Kidney (tissue), 14 donors: ENCODE measurements around the gene RNF168. TPM values are rescaled to one million over a fixed set of nuclear protein-coding genes. Genes with fewer than 3 reads are reported as not detected.

Source experiments
- DNase-seq, 5 donors: peaks; one replicate each; pipeline ENCODE4 v3.0.0-alpha.2; 2013 to 2020
- FAIRE-seq: peaks from 2 replicates; lab custom pipeline; 2012; peaks lifted over from hg19 to GRCh38; lab: Jason Lieb, UNC
- H3K27ac ChIP-seq, 2 donors: one replicate each; pipeline ENCODE4 v1.7.0; 2013; ENCODE audit warnings: low read depth in 2 of 2, low read length in 2 of 2, inconsistent platforms in 1 of 2
- H3K27me3 ChIP-seq: one replicate; pipeline ENCODE4 v1.7.1; 2013; ENCODE audit warnings: low read length, inconsistent platforms; ENCODE audit not compliant: control insufficient read depth, insufficient read depth
- H3K36me3 ChIP-seq, 3 donors: one replicate each; pipeline versions ENCODE4 v1.7.0 to v1.7.1; 2013; ENCODE audit warnings: low read length in 3 of 3, control low read depth in 1 of 3, inconsistent platforms in 1 of 3; ENCODE audit not compliant: insufficient read depth in 3 of 3, control insufficient read depth in 2 of 3
- H3K4me1 ChIP-seq, 3 donors: one replicate each; pipeline versions ENCODE4 v1.7.0 to v1.7.1; 2013; ENCODE audit warnings: low read length in 3 of 3, inconsistent platforms in 1 of 3, low read depth in 1 of 3; ENCODE audit not compliant: control insufficient read depth in 2 of 3, insufficient read depth in 2 of 3
- H3K4me3 ChIP-seq, 3 donors: one replicate each; pipeline versions ENCODE4 v1.7.0 to v1.8.1; 2013; ENCODE audit warnings: low read length in 3 of 3, control low read depth in 1 of 3, inconsistent platforms in 1 of 3
- H3K9ac ChIP-seq, 3 donors: one replicate each; pipeline versions ENCODE4 v1.7.0 to v1.7.1; 2013; ENCODE audit warnings: low read length in 3 of 3, control low read depth in 1 of 3, inconsistent platforms in 1 of 3
- H3K9me3 ChIP-seq, 3 donors: one replicate each; pipeline versions ENCODE4 v1.7.0 to v1.7.1; 2013; ENCODE audit warnings: low read length in 3 of 3, control low read depth in 1 of 3, inconsistent platforms in 1 of 3; ENCODE audit not compliant: control insufficient read depth in 2 of 3, insufficient read depth in 1 of 3
- intact Hi-C: fragments of 100-400 bp; cut with DNase I; formaldehyde crosslinking; loops from one replicate; pipeline ENCODE4 v1.11.1; 2022
- polyA plus RNA-seq: library from polyadenylated mRNA; stranded (reverse); fragments of 350-450 nt; fragmentation: Illumina TruSeq; extraction: RNeasy Lipid Tissue Mini Kit (QIAGEN cat#74804); gene quantifications from one replicate; pipeline ENCODE4 v1.2.3, GENCODE V29; 2014; ENCODE audit warnings: low read depth, low replicate concordance; ENCODE audit not compliant: insufficient read depth
- total RNA-seq: library from RNA; stranded (reverse); fragmentation: NEBNext Ultra II Directional; extraction: Animal tissue kit (Norgen Biotek cat#: 25700); gene quantifications from one replicate; pipeline ENCODE4 v1.2.1, GENCODE V29; 2021
- TF ChIP-seq, protein P1 (sequence below): IDR thresholded peaks from 3 replicates; pipeline ENCODE4 v1.5.1; 2012; ENCODE audit warnings: mild to moderate bottlenecking, moderate library complexity, borderline replicate concordance; ENCODE audit not compliant: insufficient read depth; ENCODE audit errors: extremely low read depth
- donor health status: control.
- donor health status: control.
- donor health status: control.
- donor health status: control.
- donor health status: control.
- donor health status: DM: yes; HTN: yes; CAD: no.
- donor health status: Normal renal cell carcinoma (clear cell type).

RNF168 gene
- total and polyA plus RNA-seq, 2 donors from 2014 or later = 3.2 to 19.5 TPM

DNA sequence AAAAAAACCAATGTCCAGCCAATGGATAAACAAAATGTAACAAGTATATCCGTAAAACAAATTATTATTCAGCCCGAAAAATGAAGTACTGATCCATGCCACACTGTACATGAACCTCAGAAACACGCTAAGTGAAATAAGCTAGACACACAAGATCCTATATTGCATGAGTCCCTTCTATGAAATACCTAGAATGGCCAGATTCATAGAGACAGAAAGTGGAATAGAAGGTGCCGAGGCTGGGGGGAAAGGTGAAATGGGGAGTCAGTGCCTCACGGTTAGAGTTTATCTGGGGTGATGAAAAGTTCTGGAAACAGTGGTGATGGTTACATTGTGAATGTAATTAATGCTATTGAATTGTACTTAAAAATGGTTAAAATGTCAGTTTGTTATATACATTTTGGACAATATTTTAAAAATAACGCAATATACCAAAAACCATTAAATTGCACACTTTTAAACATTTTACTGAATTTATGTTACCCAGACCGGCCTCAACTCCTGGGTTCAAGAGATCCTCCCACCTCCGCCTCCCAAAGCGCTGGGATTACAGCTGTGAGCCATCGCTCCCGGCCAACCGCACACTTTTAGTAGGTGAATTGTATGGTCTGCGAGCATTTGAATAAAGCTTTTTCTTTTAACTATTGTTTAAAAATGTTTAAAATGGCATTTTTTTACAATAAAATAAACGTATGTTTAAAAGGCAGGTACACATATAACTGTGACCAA is 2.1 kb downstream of the RNF168 start:
- no peak overlapping the region for H3K27ac ChIP-seq
- intact Hi-C loops = no loop called here
- TF ChIP-seq, protein P1, sequence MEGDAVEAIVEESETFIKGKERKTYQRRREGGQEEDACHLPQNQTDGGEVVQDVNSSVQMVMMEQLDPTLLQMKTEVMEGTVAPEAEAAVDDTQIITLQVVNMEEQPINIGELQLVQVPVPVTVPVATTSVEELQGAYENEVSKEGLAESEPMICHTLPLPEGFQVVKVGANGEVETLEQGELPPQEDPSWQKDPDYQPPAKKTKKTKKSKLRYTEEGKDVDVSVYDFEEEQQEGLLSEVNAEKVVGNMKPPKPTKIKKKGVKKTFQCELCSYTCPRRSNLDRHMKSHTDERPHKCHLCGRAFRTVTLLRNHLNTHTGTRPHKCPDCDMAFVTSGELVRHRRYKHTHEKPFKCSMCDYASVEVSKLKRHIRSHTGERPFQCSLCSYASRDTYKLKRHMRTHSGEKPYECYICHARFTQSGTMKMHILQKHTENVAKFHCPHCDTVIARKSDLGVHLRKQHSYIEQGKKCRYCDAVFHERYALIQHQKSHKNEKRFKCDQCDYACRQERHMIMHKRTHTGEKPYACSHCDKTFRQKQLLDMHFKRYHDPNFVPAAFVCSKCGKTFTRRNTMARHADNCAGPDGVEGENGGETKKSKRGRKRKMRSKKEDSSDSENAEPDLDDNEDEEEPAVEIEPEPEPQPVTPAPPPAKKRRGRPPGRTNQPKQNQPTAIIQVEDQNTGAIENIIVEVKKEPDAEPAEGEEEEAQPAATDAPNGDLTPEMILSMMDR = no peak
- no peaks in the 10 kb centered on the region for H3K36me3 ChIP-seq
- peak in 2 of 5 donors; percentile 33 to 40 for DNase-seq
- no peak for FAIRE-seq
- H3K9ac ChIP-seq = peak overlapping the region in 2 of 3 donors; percentile 25 to 79
- H3K4me3 ChIP-seq = peak overlapping the region; percentile 62 to 96 (median 84)
- H3K9me3 ChIP-seq = peaks cover 0 to 2% (median 0%) of the 10 kb centered on the region in 3 donors
- H3K4me1 ChIP-seq = peaks cover 0 to 8% (median 3%) of the 10 kb centered on the region in 3 donors
- H3K27me3 ChIP-seq = no peaks in the 10 kb centered on the region

DNA sequence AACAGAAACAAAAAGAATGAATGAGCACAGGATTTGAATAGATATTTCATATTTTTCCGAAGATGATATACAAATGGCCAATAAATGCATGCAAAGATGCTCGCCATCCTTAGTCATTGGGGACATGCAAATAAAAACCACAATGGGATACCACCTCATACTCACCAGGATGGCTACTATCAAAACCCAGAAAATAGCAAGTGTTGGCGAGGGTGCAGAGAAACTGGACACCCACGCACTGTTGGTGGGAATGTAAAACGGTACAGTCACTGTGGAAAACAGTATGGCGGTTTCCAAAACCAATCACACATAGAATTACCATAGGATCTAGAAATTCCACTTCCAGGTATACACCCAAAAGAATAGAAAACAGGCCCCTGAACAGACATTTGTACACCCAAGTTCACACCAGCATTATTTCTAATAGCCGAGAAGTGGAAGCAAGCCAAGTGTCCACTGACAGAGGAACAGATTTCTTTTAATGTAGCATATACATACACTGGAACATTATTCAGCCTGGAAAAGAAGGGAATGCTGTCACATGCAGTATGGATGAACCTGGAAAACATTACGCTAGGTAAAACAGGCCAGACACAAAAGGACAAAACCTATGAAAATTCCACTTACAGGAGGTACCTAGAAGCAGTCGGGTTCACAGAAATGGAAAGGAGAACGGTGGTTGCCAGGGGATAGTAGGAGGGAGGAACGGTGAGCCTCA is 3.6 kb downstream of the RNF168 start:
- H3K36me3 ChIP-seq = no peaks in the 10 kb centered on the region
- peak overlapping the region in 2 of 3 donors; percentile 12 to 49 for H3K9ac ChIP-seq
- H3K27ac ChIP-seq = no peak overlapping the region
- intact Hi-C loops = no loop called here
- H3K4me1 ChIP-seq = peaks cover 0 to 8% (median 3%) of the 10 kb centered on the region in 3 donors
- TF ChIP-seq, protein P1 = no peak
- FAIRE-seq = no peak
- DNase-seq = peak in 1 of 5 donors; percentile 21
- H3K4me3 ChIP-seq = peak overlapping the region; percentile 24 to 61 (median 57)
- H3K27me3 ChIP-seq = no peaks in the 10 kb centered on the region
- no peaks in the 10 kb centered on the region for H3K9me3 ChIP-seq

DNA sequence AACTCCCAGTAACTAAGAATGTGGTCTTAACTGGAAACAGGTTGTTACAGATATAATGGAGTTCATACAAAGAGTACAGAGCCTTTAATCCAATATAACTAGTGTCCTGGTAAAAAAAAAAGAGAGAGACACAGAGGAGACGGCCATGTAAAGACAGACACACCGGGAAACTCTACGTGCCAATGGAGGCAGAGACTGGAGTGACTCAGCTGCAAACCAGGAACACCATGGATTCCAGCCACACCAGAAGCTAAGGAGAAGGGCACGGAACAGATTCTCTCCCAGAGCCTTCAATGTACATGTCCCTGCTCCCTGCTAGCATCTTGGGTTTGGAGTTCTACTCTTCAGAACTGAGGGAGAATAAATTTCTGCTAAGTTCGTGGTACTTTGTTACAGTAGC is 4.5 kb downstream of the RNF168 start:
- TF ChIP-seq, protein P1 = no peak
- H3K4me3 ChIP-seq = no peak overlapping the region
- H3K36me3 ChIP-seq = no peaks in the 10 kb centered on the region
- H3K9me3 ChIP-seq = no peaks in the 10 kb centered on the region
- H3K27me3 ChIP-seq = no peaks in the 10 kb centered on the region
- DNase-seq (no peak), FAIRE-seq (no peak)
- peaks cover 0 to 8% (median 3%) of the 10 kb centered on the region in 3 donors for H3K4me1 ChIP-seq
- intact Hi-C loops = no loop called here
- H3K9ac ChIP-seq = no peak overlapping the region
- H3K27ac ChIP-seq = no peak overlapping the region
